SK-N-SH (cell line): ENCODE data around the gene ZAP70. TPM values are rescaled to one million over a fixed set of nuclear protein-coding genes. Genes with fewer than 3 reads are reported as not detected.

Experiments
- CTCF ChIA-PET: fragments of 300-600, 350-600 bp; formaldehyde crosslinking; extraction: SDS; loops from one replicate; lab custom pipeline; 2021; lab: Yijun Ruan, JAX
- POLR2A ChIA-PET: fragments of 350-600 bp; sonication (Branson Sonifier 250); formaldehyde crosslinking; extraction: SDS; loops from one replicate; lab custom pipeline; 2020; ENCODE audit warnings: antibody characterized with exemption, inconsistent platforms; lab: Yijun Ruan, JAX
- DNase-seq: peaks from one replicate; pipeline ENCODE4 v3.0.0; 2012
- H2AFZ ChIP-seq: fragments of 200-600 bp; sonication (generic); 2 replicates; pipeline ENCODE4 v1.8.1; 2016; ENCODE audit warnings: antibody characterized with exemption, mild to moderate bottlenecking, low read depth
- H3F3A ChIP-seq: fragments of 200-600 bp; sonication (generic); replicated peaks from 2 replicates; pipeline ENCODE3; 2016; ENCODE audit warnings: antibody characterized with exemption, mild to moderate bottlenecking; ENCODE audit not compliant: insufficient read depth
- H3K27ac ChIP-seq, 2 experiments: fragments of 200-500 bp in 1 of 2; fragments of 200-600 bp in 1 of 2; sonication (Bioruptor generic) in 1 of 2; sonication (generic), shearing (Covaris generic) in 1 of 2; 2 replicates each; pipeline versions ENCODE4 v1.5.1 to v1.6.1; 2014 to 2016; ENCODE audit warnings: low read depth in 2 of 2, inconsistent platforms in 1 of 2, low read length in 1 of 2, mild to moderate bottlenecking in 1 of 2, mixed read lengths in 1 of 2
- H3K27me3 ChIP-seq: fragments of 200-600 bp; sonication (generic), shearing (Covaris generic); 2 replicates; pipeline ENCODE4 v1.6.1; 2016; ENCODE audit warnings: mixed run types; ENCODE audit not compliant: insufficient read depth
- H3K36me3 ChIP-seq, 2 experiments: fragments of 200-500 bp in 1 of 2; fragments of 200-600 bp in 1 of 2; sonication (Bioruptor generic) in 1 of 2; sonication (generic) in 1 of 2; replicated peaks in 1 of 2; 2 replicates each; pipeline versions ENCODE3 to v1.5.1; 2014 to 2016; ENCODE audit warnings: low read length in 1 of 2, mild to moderate bottlenecking in 1 of 2; ENCODE audit not compliant: insufficient read depth in 2 of 2, control insufficient read depth in 1 of 2
- H3K4me1 ChIP-seq, 2 experiments: fragments of 200-500 bp in 1 of 2; fragments of 200-600 bp in 1 of 2; sonication (Bioruptor generic) in 1 of 2; sonication (generic), shearing (Covaris generic) in 1 of 2; 2 replicates each; pipeline versions ENCODE4 v1.5.1 to v1.6.1; 2014 to 2016; ENCODE audit warnings: low read depth in 1 of 2, low read length in 1 of 2, mixed run types in 1 of 2; ENCODE audit not compliant: insufficient read depth in 2 of 2, control insufficient read depth in 1 of 2
- H3K4me2 ChIP-seq: fragments of 200-600 bp; sonication (generic), shearing (Covaris generic); 2 replicates; pipeline ENCODE4 v1.6.1; 2017; ENCODE audit warnings: mixed run types
- H3K4me3 ChIP-seq, 2 experiments: fragments of 200-500 bp in 1 of 2; fragments of 200-600 bp in 1 of 2; sonication (Bioruptor generic) in 1 of 2; sonication (generic), shearing (Covaris generic) in 1 of 2; 2 replicates each; pipeline versions ENCODE4 v1.5.1 to v1.8.1; 2014 to 2016; ENCODE audit warnings: low read depth in 2 of 2, inconsistent platforms in 1 of 2, low read length in 1 of 2, mild to moderate bottlenecking in 1 of 2, mixed read lengths in 1 of 2, moderate library complexity in 1 of 2
- H3K79me2 ChIP-seq: fragments of 200-600 bp; sonication (generic); 2 replicates; pipeline ENCODE4 v1.8.1; 2017; ENCODE audit warnings: mild to moderate bottlenecking; ENCODE audit not compliant: insufficient read depth
- H3K9ac ChIP-seq: fragments of 200-600 bp; sonication (generic); 2 replicates; pipeline ENCODE4 v1.6.1; 2017; ENCODE audit warnings: mixed run types
- H3K9me2 ChIP-seq: fragments of 200-600 bp; sonication (generic); 2 replicates; pipeline ENCODE4 v1.6.1; 2017; ENCODE audit warnings: mixed run types
- H3K9me3 ChIP-seq: fragments of 200-600 bp; sonication (generic); 2 replicates; pipeline ENCODE4 v1.6.1; 2017; ENCODE audit warnings: mixed run types, mild to moderate bottlenecking, moderate library complexity
- H4K20me1 ChIP-seq: fragments of 200-600 bp; sonication (generic); 2 replicates; pipeline ENCODE4 v1.6.1; 2017; ENCODE audit warnings: mild to moderate bottlenecking, mixed run types; ENCODE audit not compliant: insufficient read depth
- CHD2 ChIP-seq: fragments of 150-350 bp; IDR thresholded peaks from 2 replicates; pipeline ENCODE4 v1.6.1; 2018; ENCODE audit warnings: low read length; ENCODE audit not compliant: partially characterized antibody
- CTCF ChIP-seq: fragments of 200-600 bp; sonication (generic); IDR thresholded peaks from 2 replicates; pipeline ENCODE4 v1.6.1; 2017; ENCODE audit warnings: antibody characterized with exemption, mild to moderate bottlenecking, moderate library complexity
- ELF1 ChIP-seq: IDR thresholded peaks from 2 replicates; pipeline ENCODE4 v1.4.0; 2012
- FOSL2 ChIP-seq: IDR thresholded peaks from 2 replicates; pipeline ENCODE4 v1.4.0; 2012; ENCODE audit warnings: low read depth, mild to moderate bottlenecking, moderate library complexity, borderline replicate concordance
- FOXJ3 ChIP-seq: sonication (generic); formaldehyde crosslinking; IDR thresholded peaks from 2 replicates; pipeline ENCODE4 v1.5.1; 2020; ENCODE audit warnings: mild to moderate bottlenecking, missing genetic modification reagents
- FOXM1 ChIP-seq: IDR thresholded peaks from 2 replicates; pipeline ENCODE4 v1.4.0; 2012; ENCODE audit warnings: low read depth, mild to moderate bottlenecking
- GABPA ChIP-seq: IDR thresholded peaks from 2 replicates; pipeline ENCODE4 v1.4.0; 2012; ENCODE audit warnings: low read depth, mild to moderate bottlenecking
- GATA2 ChIP-seq: sonication (generic); formaldehyde crosslinking; IDR thresholded peaks from 2 replicates; pipeline ENCODE4 v1.5.0; 2020; ENCODE audit warnings: mild to moderate bottlenecking, missing genetic modification reagents
- IRF3 ChIP-seq: fragments of 150-350 bp; IDR thresholded peaks from 2 replicates; pipeline ENCODE4 v1.6.1; 2016; ENCODE audit warnings: mild to moderate bottlenecking, low read depth, low read length
- JUND ChIP-seq: IDR thresholded peaks from 2 replicates; pipeline ENCODE4 v1.4.0; 2012
- MAX ChIP-seq: IDR thresholded peaks from 2 replicates; pipeline ENCODE4 v1.4.0; 2012; ENCODE audit warnings: low read depth
- NRF1 ChIP-seq: IDR thresholded peaks from 2 replicates; pipeline ENCODE4 v1.6.1; 2012; ENCODE audit warnings: low read depth, mild to moderate bottlenecking, low read length
- PBX3 ChIP-seq: IDR thresholded peaks from 2 replicates; pipeline ENCODE4; 2012
- POLR2AphosphoS5 ChIP-seq: IDR thresholded peaks from 2 replicates; pipeline ENCODE4 v1.6.1; 2012; ENCODE audit warnings: low read depth, low read length
- RXRA ChIP-seq: IDR thresholded peaks from 2 replicates; pipeline ENCODE4 v1.4.0; 2012; ENCODE audit warnings: low read depth, mild to moderate bottlenecking, borderline replicate concordance
- SIN3A ChIP-seq: IDR thresholded peaks from 2 replicates; pipeline ENCODE4 v1.6.1; 2012; ENCODE audit warnings: low read depth, mild to moderate bottlenecking, low read length, moderate library complexity, borderline replicate concordance
- TCF12 ChIP-seq: IDR thresholded peaks from 2 replicates; pipeline ENCODE4 v1.4.0; 2012
- TEAD4 ChIP-seq: IDR thresholded peaks from 2 replicates; pipeline ENCODE4 v1.4.0; 2012; ENCODE audit warnings: mild to moderate bottlenecking, borderline replicate concordance; ENCODE audit not compliant: insufficient read depth
- USF2 ChIP-seq: fragments of 150-350 bp; IDR thresholded peaks from 2 replicates; pipeline ENCODE4 v1.6.1; 2017; ENCODE audit warnings: antibody characterized with exemption, low read length, low read depth, borderline replicate concordance
- ZBTB33 ChIP-seq: IDR thresholded peaks from 2 replicates; pipeline ENCODE4 v1.4.0; 2012; ENCODE audit warnings: low read depth, borderline replicate concordance
- WGBS: methylation state at CpG from one replicate; pipeline ENCODE4 v1.1.6; 2017; ENCODE audit warnings: low lambda C conversion rate; 5-methylcytosine and 5-hydroxymethylcytosine counted together
- polyA plus RNA-seq, 3 experiments: library from polyadenylated mRNA; depleted of rRNA; stranded (reverse); fragments of >200 nt; gene quantifications; 2 replicates each; pipeline ENCODE4 v1.2.3, GENCODE V29; 2012

The ZAP70 gene
- polyA plus RNA-seq, 1 of the 3 experiments (the other 2 are of a cell fraction): 0.05 TPM

GRCh38 chr2:97673915-97674283 is 39.5 kb upstream of the ZAP70 start:
- DNase-seq: no peak
- CTCF ChIA-PET: interaction anchor here (1.5 kb wide), 1 partner anchor 10 kb away, joined by 5 read pairs; the partner anchor contains the start of gene ACTR1B
- WGBS: 88% methylated on average over 8 of the region's 8 CpGs

More at GRCh38 chr2:97673915-97674283, 39.5 kb upstream of the ZAP70 start:
- Histone ChIP-seq H3K9ac (no peak overlapping the region), H3K4me3 (no peak overlapping the region), H4K20me1 (no peaks in the 10 kb centered on the region), H3K79me2 (no peaks in the 10 kb centered on the region), H3K4me1 (no peaks in the 10 kb centered on the region), H3K36me3 (no peaks in the 10 kb centered on the region), H3K27ac (no peak overlapping the region)
- POLR2A ChIA-PET: no interaction called here
- TF ChIP-seq MAX (no peak), FOXJ3 (CRISPR knock-in tag) (no peak), JUND (no peak), ELF1 (no peak), FOXM1 (no peak), GABPA (no peak), PBX3 (no peak), POLR2AphosphoS5 (no peak), RXRA (no peak), NRF1 (no peak), FOSL2 (no peak), ZBTB33 (no peak), TCF12 (no peak), TEAD4 (no peak), CTCF (no peak), SIN3A (no peak), USF2 (no peak), GATA2 (CRISPR knock-in tag) (no peak), CHD2 (no peak), IRF3 (no peak)
- TF ChIP-seq, all 33 proteins: peak for 0
- no peaks in the 10 kb centered on the region for H3F3A ChIP-seq
- H3K4me2 ChIP-seq: no peak overlapping the region
- no peaks in the 10 kb centered on the region for H3K27me3 ChIP-seq
- no peak overlapping the region for H2AFZ ChIP-seq
- H3K9me3 ChIP-seq: no peaks in the 10 kb centered on the region
- no peaks in the 10 kb centered on the region for H3K9me2 ChIP-seq
